Hepatocyte (in vitro differentiated cells): Measurements from ENCODE around the gene CRIP2. TPM values are rescaled to one million over a fixed set of nuclear protein-coding genes. Genes with fewer than 3 reads are reported as not detected.

Experiments used
- DNase-seq: peaks from one replicate; pipeline ENCODE4 v3.0.0-alpha.2; 2016; ENCODE audit warnings: low spot score
- H2AFZ ChIP-seq: fragments of 200-600 bp; sonication (generic); 2 replicates; pipeline ENCODE4 v1.6.0; 2016; ENCODE audit warnings: antibody characterized with exemption, mild to moderate bottlenecking
- H3K27ac ChIP-seq: fragments of 200-600 bp; sonication (generic); 2 replicates; pipeline ENCODE4 v1.5.1; 2016; ENCODE audit warnings: mild to moderate bottlenecking
- H3K27me3 ChIP-seq: fragments of 200-600 bp; sonication (generic); 2 replicates; pipeline ENCODE4 v1.6.1; 2016
- H3K36me3 ChIP-seq: fragments of 200-600 bp; sonication (generic); replicated peaks from 2 replicates; pipeline ENCODE4 v1.5.1; 2016; ENCODE audit warnings: low read depth; ENCODE audit not compliant: insufficient read depth
- H3K4me1 ChIP-seq: fragments of 200-600 bp; sonication (generic); 2 replicates; pipeline ENCODE4 v1.5.1; 2016; ENCODE audit warnings: mild to moderate bottlenecking, moderate library complexity; ENCODE audit not compliant: insufficient read depth
- H3K4me2 ChIP-seq: fragments of 200-600 bp; sonication (generic); 2 replicates; pipeline ENCODE4 v1.6.0; 2016
- H3K4me3 ChIP-seq: fragments of 200-600 bp; sonication (generic); 2 replicates; pipeline ENCODE4 v1.5.1; 2016; ENCODE audit warnings: mild to moderate bottlenecking
- H3K79me2 ChIP-seq: fragments of 200-600 bp; sonication (generic); 2 replicates; pipeline ENCODE4 v1.6.0; 2017; ENCODE audit warnings: mild to moderate bottlenecking
- H3K9me2 ChIP-seq: fragments of 200-600 bp; sonication (generic); replicated peaks from 2 replicates; pipeline ENCODE4 v1.6.0; 2017; ENCODE audit warnings: mild to moderate bottlenecking; ENCODE audit not compliant: insufficient read depth
- H3K9me3 ChIP-seq: fragments of 200-600 bp; sonication (generic); 2 replicates; pipeline ENCODE4 v1.5.1; 2016; ENCODE audit warnings: low read depth, mild to moderate bottlenecking
- H4K20me1 ChIP-seq: fragments of 200-600 bp; sonication (generic); 2 replicates; pipeline ENCODE4 v1.6.0; 2016; ENCODE audit warnings: mild to moderate bottlenecking; ENCODE audit not compliant: insufficient read depth, poor library complexity, severe bottlenecking
- CTCF ChIP-seq: fragments of 200-600 bp; sonication (generic); IDR thresholded peaks from 2 replicates; pipeline ENCODE4 v1.5.1; 2016; ENCODE audit warnings: antibody characterized with exemption, mild to moderate bottlenecking; ENCODE audit not compliant: poor library complexity
- EZH2 ChIP-seq: fragments of 200-600 bp; sonication (generic); IDR thresholded peaks from 2 replicates; pipeline ENCODE4 v1.6.1; 2016; ENCODE audit warnings: antibody characterized with exemption, mild to moderate bottlenecking, borderline replicate concordance
- EZH2phosphoT487 ChIP-seq: fragments of 200-600 bp; sonication (generic); IDR thresholded peaks from one replicate; pipeline ENCODE4 v1.6.1; 2018; ENCODE audit warnings: antibody characterized with exemption, mild to moderate bottlenecking, low read depth, moderate library complexity; ENCODE audit not compliant: unreplicated experiment, severe bottlenecking
- WGBS: methylation state at CpG from one replicate; pipeline ENCODE4 v1.1.6; 2016; ENCODE audit warnings: low lambda C conversion rate; ENCODE audit errors: missing lambda C conversion rate; 5-methylcytosine and 5-hydroxymethylcytosine counted together
- polyA plus RNA-seq: library from polyadenylated mRNA; unstranded; fragments of >200 nt; fragmentation: Nextera tagmentation; extraction: Ambion mirVana; gene quantifications from 2 replicates; pipeline ENCODE4 v1.2.1, GENCODE V29; 2016
- total RNA-seq: library from RNA; depleted of rRNA; stranded (reverse); fragments of >200 nt; gene quantifications from 2 replicates; pipeline ENCODE4 v1.2.3, GENCODE V29; 2014

The CRIP2 gene
- total and polyA plus RNA-seq, 2 experiments from 2014 or later: 8.3 to 29.1 TPM

DNA sequence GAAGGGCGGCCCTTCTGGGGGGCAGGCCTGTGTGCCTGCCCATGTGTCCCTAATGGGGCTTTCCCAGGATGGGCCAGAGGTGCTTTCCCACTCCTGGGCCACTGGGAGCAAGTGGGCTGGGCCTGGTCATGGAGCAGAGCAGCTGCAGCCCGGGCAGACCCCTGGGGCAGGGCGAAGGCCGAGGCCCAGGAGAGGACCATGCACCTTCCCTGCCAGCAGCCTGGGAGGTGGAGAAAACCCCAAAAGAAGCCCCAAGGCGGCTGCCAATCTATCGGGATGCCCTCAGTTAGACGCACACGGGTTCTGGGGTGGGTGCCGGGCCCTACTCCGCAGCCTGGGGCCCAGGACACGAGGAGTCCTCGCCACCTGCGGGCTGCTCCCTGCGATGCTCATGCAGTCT lies 16.1 kb upstream of the CRIP2 start:
- Histone ChIP-seq H2AFZ (no peak overlapping the region), H3K4me2 (no peak overlapping the region), H3K9me2 (no peaks in the 10 kb centered on the region), H3K27me3 (no peaks in the 10 kb centered on the region), H3K9me3 (no peaks in the 10 kb centered on the region), H3K27ac (no peak overlapping the region), H3K36me3 (no peaks in the 10 kb centered on the region), H3K4me3 (no peak overlapping the region), H3K4me1 (no peaks in the 10 kb centered on the region), H3K79me2 (no peaks in the 10 kb centered on the region), H4K20me1 (no peaks in the 10 kb centered on the region)
- no peak for TF ChIP-seq EZH2phosphoT487
- no peak for TF ChIP-seq CTCF
- TF ChIP-seq EZH2: no peak
- 91% methylated on average over 14 of the region's 14 CpGs for WGBS
- DNase-seq: no peak

- Histone ChIP-seq H3K4me2 (no peak overlapping the region), H2AFZ (no peak overlapping the region), H3K4me1 (no peaks in the 10 kb centered on the region), H4K20me1 (no peaks in the 10 kb centered on the region), H3K9me2 (no peaks in the 10 kb centered on the region), H3K79me2 (no peaks in the 10 kb centered on the region), H3K27ac (no peak overlapping the region), H3K27me3 (no peaks in the 10 kb centered on the region), H3K9me3 (no peaks in the 10 kb centered on the region), H3K4me3 (no peak overlapping the region), H3K36me3 (no peaks in the 10 kb centered on the region)
- no peak for DNase-seq
- 98% methylated on average over 10 of the region's 17 CpGs for WGBS
- TF ChIP-seq EZH2phosphoT487 (no peak), EZH2 (no peak), CTCF (no peak)
Measured at GRCh38 chr14:105460116-105460515, 14.5 kb upstream of the CRIP2 start.

GRCh38 chr14:105460616-105461015 lies 14.0 kb upstream of the CRIP2 start:
- DNase-seq: no peak
- Histone ChIP-seq H2AFZ (no peak overlapping the region), H3K4me1 (no peaks in the 10 kb centered on the region), H3K27ac (no peak overlapping the region), H4K20me1 (no peaks in the 10 kb centered on the region), H3K27me3 (no peaks in the 10 kb centered on the region), H3K79me2 (no peaks in the 10 kb centered on the region), H3K4me2 (no peak overlapping the region), H3K9me2 (no peaks in the 10 kb centered on the region), H3K36me3 (no peaks in the 10 kb centered on the region), H3K9me3 (no peaks in the 10 kb centered on the region), H3K4me3 (no peak overlapping the region)
- WGBS: 96% methylated on average over 17 of the region's 17 CpGs
- no peak for TF ChIP-seq CTCF
- no peak for TF ChIP-seq EZH2phosphoT487

- H4K20me1 ChIP-seq: no peaks in the 10 kb centered on the region
- WGBS: 98% methylated on average over 14 of the region's 18 CpGs
- no peaks in the 10 kb centered on the region for H3K79me2 ChIP-seq
- no peaks in the 10 kb centered on the region for H3K9me2 ChIP-seq
- H3K27ac ChIP-seq: no peak overlapping the region
- DNase-seq: no peak
- no peaks in the 10 kb centered on the region for H3K27me3 ChIP-seq
- no peaks in the 10 kb centered on the region for H3K9me3 ChIP-seq
- no peak overlapping the region for H3K4me2 ChIP-seq
- H3K36me3 ChIP-seq: no peaks in the 10 kb centered on the region
- no peak for TF ChIP-seq EZH2
- no peak for TF ChIP-seq EZH2phosphoT487
- no peak for TF ChIP-seq CTCF
- no peak overlapping the region for H2AFZ ChIP-seq
- no peak overlapping the region for H3K4me3 ChIP-seq
- H3K4me1 ChIP-seq: no peaks in the 10 kb centered on the region
Measured at GRCh38 chr14:105461903-105462302, 12.7 kb upstream of the CRIP2 start.
